ENCODE data around the gene FZD7. TPM values are rescaled to one million over a fixed set of nuclear protein-coding genes. Genes with fewer than 3 reads are reported as not detected.

FZD7 gene
- total and polyA plus RNA-seq, 10 of the 15 experiments (the other 5 are each of a cell fraction or from before 2014, with no cell fraction given): 0.24 to 2.4 (median 0.75) TPM

GRCh38 chr2:202015471-202015870 is 18.2 kb upstream of the FZD7 start:
- POLR2A ChIA-PET: no interaction called here
- RAD21 ChIA-PET (ENCODE audit: unreplicated experiment): no interaction called here
- H4K20me1 ChIP-seq (ENCODE audit: control insufficient read depth, insufficient read depth): no peaks in the 10 kb centered on the region
- H3K9ac ChIP-seq (ENCODE audit: control insufficient read depth, insufficient read depth, low read length): no peak overlapping the region
- H3K9me3 ChIP-seq (replicated peaks; ENCODE audit: control insufficient read depth, insufficient read depth, low read length): no peaks in the 10 kb centered on the region
- no peak overlapping the region for H3K4me2 ChIP-seq (ENCODE audit: control insufficient read depth, insufficient read depth)
- SMC1A ChIA-PET (ENCODE audit: uncharacterized antibody, unreplicated experiment): interaction anchor here (3.7 kb wide), 1 partner anchor 10 kb away, joined by 18 read pairs; no protein-coding TSS in a partner anchor
- no peaks in the 10 kb centered on the region for H3K36me3 ChIP-seq (ENCODE audit: control insufficient read depth in 2 of 2, insufficient read depth in 2 of 2, low read length in 1 of 2)
- no peak overlapping the region for H3K4me3 ChIP-seq
- FAIRE-seq (no peak), ATAC-seq (no peak), DNase-seq (ENCODE audit: low read depth, low spot score) (no peak)
- H3K79me2 ChIP-seq (ENCODE audit: control insufficient read depth, insufficient read depth, low read length): no peaks in the 10 kb centered on the region
- H2AFZ ChIP-seq (ENCODE audit: control insufficient read depth, low read depth, low read length): no peak overlapping the region
- CTCF ChIA-PET: no interaction called here
- in situ Hi-C loops (cut with MboI) (no loop called here), intact Hi-C loops (cut with micrococcal nuclease; ENCODE audit: unreplicated experiment) (no loop called here)
- no peaks in the 10 kb centered on the region for H3K4me1 ChIP-seq (ENCODE audit: control insufficient read depth, insufficient read depth, low read length)
- 26% methylated on average over 3 of the region's 3 CpGs for WGBS (ENCODE audit: insufficient coverage, insufficient replicate concordance, low lambda C conversion rate, missing lambda C conversion rate)
- BruUV-seq (replicated peaks): no TSS peak
- no peak overlapping the region for H3K27ac ChIP-seq (ENCODE audit: control insufficient read depth, insufficient read depth)
- no peaks in the 10 kb centered on the region; a peak in 1 of 4 replicates for H3K27me3 ChIP-seq (replicated peaks in 1 of 2; ENCODE audit: control insufficient read depth in 2 of 2, insufficient read depth in 2 of 2, low read length in 1 of 2)
- TF ChIP-seq, protein P1, sequence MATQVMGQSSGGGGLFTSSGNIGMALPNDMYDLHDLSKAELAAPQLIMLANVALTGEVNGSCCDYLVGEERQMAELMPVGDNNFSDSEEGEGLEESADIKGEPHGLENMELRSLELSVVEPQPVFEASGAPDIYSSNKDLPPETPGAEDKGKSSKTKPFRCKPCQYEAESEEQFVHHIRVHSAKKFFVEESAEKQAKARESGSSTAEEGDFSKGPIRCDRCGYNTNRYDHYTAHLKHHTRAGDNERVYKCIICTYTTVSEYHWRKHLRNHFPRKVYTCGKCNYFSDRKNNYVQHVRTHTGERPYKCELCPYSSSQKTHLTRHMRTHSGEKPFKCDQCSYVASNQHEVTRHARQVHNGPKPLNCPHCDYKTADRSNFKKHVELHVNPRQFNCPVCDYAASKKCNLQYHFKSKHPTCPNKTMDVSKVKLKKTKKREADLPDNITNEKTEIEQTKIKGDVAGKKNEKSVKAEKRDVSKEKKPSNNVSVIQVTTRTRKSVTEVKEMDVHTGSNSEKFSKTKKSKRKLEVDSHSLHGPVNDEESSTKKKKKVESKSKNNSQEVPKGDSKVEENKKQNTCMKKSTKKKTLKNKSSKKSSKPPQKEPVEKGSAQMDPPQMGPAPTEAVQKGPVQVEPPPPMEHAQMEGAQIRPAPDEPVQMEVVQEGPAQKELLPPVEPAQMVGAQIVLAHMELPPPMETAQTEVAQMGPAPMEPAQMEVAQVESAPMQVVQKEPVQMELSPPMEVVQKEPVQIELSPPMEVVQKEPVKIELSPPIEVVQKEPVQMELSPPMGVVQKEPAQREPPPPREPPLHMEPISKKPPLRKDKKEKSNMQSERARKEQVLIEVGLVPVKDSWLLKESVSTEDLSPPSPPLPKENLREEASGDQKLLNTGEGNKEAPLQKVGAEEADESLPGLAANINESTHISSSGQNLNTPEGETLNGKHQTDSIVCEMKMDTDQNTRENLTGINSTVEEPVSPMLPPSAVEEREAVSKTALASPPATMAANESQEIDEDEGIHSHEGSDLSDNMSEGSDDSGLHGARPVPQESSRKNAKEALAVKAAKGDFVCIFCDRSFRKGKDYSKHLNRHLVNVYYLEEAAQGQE (IDR thresholded peaks at IDR 0.05; ENCODE audit: low read depth, low read length): no peak
- TF ChIP-seq TARDBP (IDR thresholded peaks at IDR 0.05; ENCODE audit: borderline replicate concordance): no peak
- no peak for TF ChIP-seq EZH2 (IDR thresholded peaks at IDR 0.05; ENCODE audit: borderline replicate concordance, control insufficient read depth, low read depth, low read length)
- no peak for TF ChIP-seq RAD51 (IDR thresholded peaks at IDR 0.05)
- no peak for TF ChIP-seq NFYB (IDR thresholded peaks at IDR 0.05; ENCODE audit: insufficient read depth, low read depth, low read length)
- TF ChIP-seq SREBF2 (IDR thresholded peaks at IDR 0.05; ENCODE audit: low read length): no peak
- TF ChIP-seq WRNIP1 (IDR thresholded peaks at IDR 0.05; ENCODE audit: borderline replicate concordance, low read depth, low read length): no peak
- TF ChIP-seq ZNF622 (IDR thresholded peaks at IDR 0.05): no peak
- no peak for TF ChIP-seq NKRF (conservative IDR thresholded peaks at IDR 0.05)
- no peak for TF ChIP-seq SP1 (IDR thresholded peaks at IDR 0.05; ENCODE audit: low read depth, low read length)
- TF ChIP-seq KLF5 (IDR thresholded peaks at IDR 0.05; ENCODE audit: partially characterized antibody): no peak
- no peak for TF ChIP-seq LARP7 (IDR thresholded peaks at IDR 0.05)
- no peak for TF ChIP-seq PML (IDR thresholded peaks at IDR 0.05; ENCODE audit: low read length)
- TF ChIP-seq HDGF (IDR thresholded peaks at IDR 0.05): no peak
- TF ChIP-seq SUPT20H (IDR thresholded peaks at IDR 0.05; ENCODE audit: borderline replicate concordance, control insufficient read depth, low read depth, low read length): no peak

Measured in GM12878 (cell line).